ENCODE results near the gene STIM1. TPM values are rescaled to one million over a fixed set of nuclear protein-coding genes. Genes with fewer than 3 reads are reported as not detected.

The STIM1 gene
- total RNA-seq, 1 experiment from 2014 or later, result 15.2 TPM

- no peaks in the 10 kb centered on the region for H3K23me2 ChIP-seq (ENCODE audit: insufficient read length, low read depth, low read length, poor library complexity, severe bottlenecking)
- H4K91ac ChIP-seq (ENCODE audit: insufficient read length, low read depth, low read length), result no peak overlapping the region
- no peak overlapping the region for H3K18ac ChIP-seq (ENCODE audit: insufficient read length, low read depth, low read length)
- no peak overlapping the region for H3K9ac ChIP-seq (ENCODE audit: extremely low read depth, insufficient read length, low read length)
- TF ChIP-seq, protein P1, sequence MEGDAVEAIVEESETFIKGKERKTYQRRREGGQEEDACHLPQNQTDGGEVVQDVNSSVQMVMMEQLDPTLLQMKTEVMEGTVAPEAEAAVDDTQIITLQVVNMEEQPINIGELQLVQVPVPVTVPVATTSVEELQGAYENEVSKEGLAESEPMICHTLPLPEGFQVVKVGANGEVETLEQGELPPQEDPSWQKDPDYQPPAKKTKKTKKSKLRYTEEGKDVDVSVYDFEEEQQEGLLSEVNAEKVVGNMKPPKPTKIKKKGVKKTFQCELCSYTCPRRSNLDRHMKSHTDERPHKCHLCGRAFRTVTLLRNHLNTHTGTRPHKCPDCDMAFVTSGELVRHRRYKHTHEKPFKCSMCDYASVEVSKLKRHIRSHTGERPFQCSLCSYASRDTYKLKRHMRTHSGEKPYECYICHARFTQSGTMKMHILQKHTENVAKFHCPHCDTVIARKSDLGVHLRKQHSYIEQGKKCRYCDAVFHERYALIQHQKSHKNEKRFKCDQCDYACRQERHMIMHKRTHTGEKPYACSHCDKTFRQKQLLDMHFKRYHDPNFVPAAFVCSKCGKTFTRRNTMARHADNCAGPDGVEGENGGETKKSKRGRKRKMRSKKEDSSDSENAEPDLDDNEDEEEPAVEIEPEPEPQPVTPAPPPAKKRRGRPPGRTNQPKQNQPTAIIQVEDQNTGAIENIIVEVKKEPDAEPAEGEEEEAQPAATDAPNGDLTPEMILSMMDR (conservative IDR thresholded peaks at IDR 0.05), result no peak
- no peak overlapping the region for H2BK5ac ChIP-seq (ENCODE audit: insufficient read length, low read length)
- no peak overlapping the region for H3K4me3 Mint-ChIP-seq
- no peaks in the 10 kb centered on the region for H3K9me3 ChIP-seq (ENCODE audit: control insufficient read depth, low read depth, low read length)
- no peak overlapping the region for H2BK20ac ChIP-seq (ENCODE audit: low read depth, low read length, poor library complexity, severe bottlenecking)
- no peak overlapping the region for H3K4me2 ChIP-seq (ENCODE audit: insufficient read depth, insufficient read length, low read length)
- H3K27ac Mint-ChIP-seq, result peak overlapping the region in 1 of 3 experiments; percentile 59; a peak in 1 of 7 replicates
- no peaks in the 10 kb centered on the region for H3K79me2 ChIP-seq (ENCODE audit: insufficient read depth, low read length)
- no peak overlapping the region for H2AFZ ChIP-seq (ENCODE audit: low read length)
- no peaks in the 10 kb centered on the region for H3K4me1 Mint-ChIP-seq
- H4K8ac ChIP-seq (replicated peaks; ENCODE audit: insufficient read length, low read depth, low read length), result no peak overlapping the region
- H2BK12ac ChIP-seq (ENCODE audit: insufficient read length, low read depth, low read length), result no peak overlapping the region
- H3K4ac ChIP-seq (ENCODE audit: low read depth, low read length), result no peak overlapping the region
- H3K79me1 ChIP-seq (ENCODE audit: insufficient read depth, low read depth, low read length, poor library complexity, severe bottlenecking), result no peaks in the 10 kb centered on the region
- H3K14ac ChIP-seq (ENCODE audit: insufficient read depth, low read length), result no peak overlapping the region
- no peaks in the 10 kb centered on the region for H3K4me1 ChIP-seq (ENCODE audit: insufficient read depth, low read length)
- no peak overlapping the region for H3K27ac ChIP-seq (ENCODE audit: insufficient read length, low read depth, low read length)
- H2BK15ac ChIP-seq (ENCODE audit: low read depth, low read length), result no peak overlapping the region
- no peaks in the 10 kb centered on the region for H3K27me3 ChIP-seq (ENCODE audit: insufficient read depth, low read length)
- H2BK120ac ChIP-seq (ENCODE audit: low read depth, low read length, poor library complexity, severe bottlenecking), result no peak overlapping the region
- DNase-seq, result no peak
- no peaks in the 10 kb centered on the region for H3K36me3 Mint-ChIP-seq (ENCODE audit: insufficient read depth in 1 of 3, low read depth in 3 of 3)
- no peaks in the 10 kb centered on the region for H3K9me3 Mint-ChIP-seq
- H2AK5ac ChIP-seq (ENCODE audit: insufficient read length, low read length), result no peak overlapping the region
- WGBS (ENCODE audit: extremely low coverage, insufficient read length, low lambda C conversion rate), result no CpG with 5 or more reads among the region's 3 CpGs
- no peaks in the 10 kb centered on the region for H3K27me3 Mint-ChIP-seq (ENCODE audit: low read depth)
- H4K20me1 ChIP-seq (ENCODE audit: control insufficient read depth, insufficient read depth, insufficient read length), result no peaks in the 10 kb centered on the region
- no peak overlapping the region for H3K23ac ChIP-seq (ENCODE audit: insufficient read length, low read depth, low read length)
- no peak overlapping the region for H3K56ac ChIP-seq (ENCODE audit: insufficient read length, low read depth, low read length)
- H4K5ac ChIP-seq (ENCODE audit: insufficient read length, low read depth, low read length), result no peak overlapping the region
- no peak overlapping the region for H3T11ph ChIP-seq (ENCODE audit: low read length)
These were observed 102.0 kb downstream of the STIM1 start for GRCh38 chr11:3957437-3957836.

Data from H9 (cell line).